ENCODE data around the gene TBCCD1. TPM values are rescaled to one million over a fixed set of nuclear protein-coding genes. Genes with fewer than 3 reads are reported as not detected.

The TBCCD1 gene
- total and polyA plus RNA-seq, 2 of the 4 experiments (the other 2 are of a cell fraction): 7.9 to 19.7 TPM

GRCh38 chr3:186605561-186606545 lies 38.7 kb upstream of the TBCCD1 start (continued):
- TF ChIP-seq, protein P1, sequence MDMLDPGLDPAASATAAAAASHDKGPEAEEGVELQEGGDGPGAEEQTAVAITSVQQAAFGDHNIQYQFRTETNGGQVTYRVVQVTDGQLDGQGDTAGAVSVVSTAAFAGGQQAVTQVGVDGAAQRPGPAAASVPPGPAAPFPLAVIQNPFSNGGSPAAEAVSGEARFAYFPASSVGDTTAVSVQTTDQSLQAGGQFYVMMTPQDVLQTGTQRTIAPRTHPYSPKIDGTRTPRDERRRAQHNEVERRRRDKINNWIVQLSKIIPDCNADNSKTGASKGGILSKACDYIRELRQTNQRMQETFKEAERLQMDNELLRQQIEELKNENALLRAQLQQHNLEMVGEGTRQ (IDR thresholded peaks at IDR 0.05; ENCODE audit: low read depth, low read length): no peak

DNA sequence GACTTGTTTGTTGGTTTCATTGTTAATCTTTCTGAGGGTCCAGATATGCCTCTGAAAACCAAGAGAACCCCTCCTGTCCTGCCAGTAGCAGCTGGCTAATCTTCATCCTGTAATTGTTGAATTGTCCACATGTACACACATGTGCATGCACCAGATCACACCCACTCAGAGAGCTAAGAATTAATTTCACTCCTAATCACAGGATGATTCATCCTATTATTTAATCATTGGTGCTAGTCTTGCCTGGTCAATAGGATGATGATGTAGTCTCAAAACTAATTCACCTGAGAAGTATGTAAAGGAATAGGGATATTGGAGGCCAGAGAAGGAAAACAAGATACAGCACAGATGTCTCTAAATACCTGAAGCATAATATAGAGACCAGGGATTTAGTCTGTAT lies 37.9 kb upstream of the TBCCD1 start:
- Histone ChIP-seq H3K56ac (ENCODE audit: extremely low read depth, insufficient read depth, low read length) (no peak overlapping the region), H3K23ac (ENCODE audit: low read depth, low read length) (no peak overlapping the region), H4K20me1 (ENCODE audit: insufficient read depth, low read length) (no peaks in the 10 kb centered on the region), H3K18ac (ENCODE audit: low read depth, low read length) (no peak overlapping the region), H3K4me3 (ENCODE audit: insufficient read depth, low read depth, low read length) (no peak overlapping the region), H3K4ac (ENCODE audit: low read depth, low read length) (no peak overlapping the region), H3K27ac (ENCODE audit: insufficient read depth, low read length) (no peak overlapping the region), H3K27me3 (ENCODE audit: control insufficient read depth, insufficient read depth, low read length) (peaks cover 9% of the 10 kb centered on the region), H2BK20ac (ENCODE audit: low read depth, low read length) (no peak overlapping the region), H3K9me1 (ENCODE audit: insufficient read depth, low read length) (no peaks in the 10 kb centered on the region), H2AFZ (replicated peaks; ENCODE audit: low read length, poor library complexity) (no peak overlapping the region), H4K91ac (ENCODE audit: insufficient read depth, low read depth, low read length) (no peak overlapping the region), H2AK5ac (ENCODE audit: low read depth, low read length) (no peak overlapping the region), H3K79me1 (ENCODE audit: low read depth in 1 of 2, low read length in 2 of 2) (no peaks in the 10 kb centered on the region), H3K9ac (ENCODE audit: low read depth, low read length) (no peak overlapping the region), H2AK9ac (replicated peaks; ENCODE audit: low read depth, low read length, poor library complexity) (no peak overlapping the region), H2BK15ac (ENCODE audit: low read depth, low read length) (no peak overlapping the region), H3K4me2 (ENCODE audit: low read depth, low read length) (no peak overlapping the region), H3K9me3 (ENCODE audit: control insufficient read depth, insufficient read depth, low read length) (no peaks in the 10 kb centered on the region), H3K36me3 (ENCODE audit: control insufficient read depth, insufficient read depth, low read length) (no peaks in the 10 kb centered on the region), H2BK5ac (ENCODE audit: low read depth, low read length, poor library complexity, severe bottlenecking) (no peak overlapping the region), H4K5ac (ENCODE audit: low read depth, low read length) (no peak overlapping the region), H3K4me1 (ENCODE audit: control insufficient read depth, insufficient read depth, low read length) (no peaks in the 10 kb centered on the region), H2BK120ac (ENCODE audit: low read depth, low read length) (no peak overlapping the region), H3K14ac (replicated peaks; ENCODE audit: low read depth, low read length) (no peak overlapping the region), H4K8ac (ENCODE audit: low read depth in 2 of 2, low read length in 2 of 2) (no peak overlapping the region)
- DNase-seq (no peak), ATAC-seq (ENCODE audit: low read depth) (no peak)
- CTCF ChIA-PET: no interaction called here
- POLR2A ChIA-PET (ENCODE audit: unreplicated experiment): no interaction called here
- in situ Hi-C loops (cut with MboI; ENCODE audit: low sequenced_read_pairs): no loop called here
- BruUV-seq (replicated peaks): no TSS peak
- TF ChIP-seq MAZ (IDR thresholded peaks at IDR 0.05; ENCODE audit: borderline replicate concordance, low read depth, low read length) (no peak), RAD21 (IDR thresholded peaks at IDR 0.05; ENCODE audit: low read length) (no peak), CTCF (conservative IDR thresholded peaks at IDR 0.05; ENCODE audit: low read depth, low read length) (no peak), SMC3 (IDR thresholded peaks at IDR 0.05; ENCODE audit: low read depth, low read length) (no peak), MXI1 (IDR thresholded peaks at IDR 0.05; ENCODE audit: borderline replicate concordance, low read depth, low read length) (no peak), MAFK (IDR thresholded peaks at IDR 0.05; ENCODE audit: low read depth, low read length) (no peak), BHLHE40 (IDR thresholded peaks at IDR 0.05; ENCODE audit: low read depth, low read length) (no peak)
- TF ChIP-seq, protein P1 (IDR thresholded peaks at IDR 0.05; ENCODE audit: low read depth, low read length): no peak
- dilution Hi-C loops (cut with HindIII; ENCODE audit: low sequenced_read_pairs, unreplicated experiment): no loop called here
- intact Hi-C loops (cut with micrococcal nuclease): no loop called here

Measured in IMR-90 (cell line).